DOHH2 (cell line): ENCODE data around the gene KIF7.

Experiments
- H3F3A ChIP-seq: fragments of 200-600 bp; sonication (generic), shearing (Covaris generic); 2 replicates; pipeline ENCODE4 v1.6.0; 2016; ENCODE audit warnings: antibody characterized with exemption, mild to moderate bottlenecking; ENCODE audit not compliant: control insufficient read depth, insufficient read depth
- H3K27ac ChIP-seq: fragments of 200-600 bp; sonication (generic); 2 replicates; pipeline ENCODE4 v1.5.1; 2014; ENCODE audit warnings: low read depth, mild to moderate bottlenecking, low read length, moderate library complexity
- H3K27me3 ChIP-seq: fragments of 200-600 bp; sonication (generic); 2 replicates; pipeline ENCODE4 v1.6.1; 2014; ENCODE audit warnings: mild to moderate bottlenecking, low read length, mixed read lengths; ENCODE audit not compliant: control insufficient read depth
- H3K36me3 ChIP-seq: fragments of 200-600 bp; sonication (generic); 2 replicates; pipeline ENCODE4 v1.6.1; 2014; ENCODE audit warnings: mild to moderate bottlenecking, low read length, moderate library complexity, mixed read lengths; ENCODE audit not compliant: control insufficient read depth
- H3K4me1 ChIP-seq: fragments of 200-600 bp; sonication (generic); 2 replicates; pipeline ENCODE4 v1.6.1; 2014; ENCODE audit warnings: mild to moderate bottlenecking, low read length, mixed read lengths; ENCODE audit not compliant: control insufficient read depth
- H3K4me2 ChIP-seq: fragments of 200-600 bp; sonication (generic); 2 replicates; pipeline ENCODE4 v1.6.0; 2014; ENCODE audit warnings: mild to moderate bottlenecking, low read length, moderate library complexity
- H3K4me3 ChIP-seq: fragments of 200-600 bp; sonication (generic); 2 replicates; pipeline ENCODE4 v1.5.1; 2014; ENCODE audit warnings: mild to moderate bottlenecking, low read length, mixed read lengths
- H3K79me2 ChIP-seq: fragments of 200-600 bp; sonication (generic); 2 replicates; pipeline ENCODE4 v1.6.1; 2014; ENCODE audit warnings: mild to moderate bottlenecking, low read length, mixed read lengths; ENCODE audit not compliant: control insufficient read depth
- H3K9me2 ChIP-seq: fragments of 200-600 bp; sonication (generic); replicated peaks from 2 replicates; pipeline ENCODE4 v1.6.1; 2014; ENCODE audit warnings: mild to moderate bottlenecking, low read length, mixed read lengths; ENCODE audit not compliant: control insufficient read depth
- H3K9me3 ChIP-seq: fragments of 200-600 bp; sonication (generic); 2 replicates; pipeline ENCODE4 v1.6.1; 2014; ENCODE audit warnings: antibody characterized with exemption, low read length, mixed read lengths; ENCODE audit not compliant: control insufficient read depth, insufficient read depth
- H4K20me1 ChIP-seq: fragments of 200-600 bp; sonication (generic); 2 replicates; pipeline ENCODE4 v1.6.0; 2014; ENCODE audit warnings: low read depth, mild to moderate bottlenecking, antibody characterized with exemption, low read length, moderate library complexity; ENCODE audit not compliant: control insufficient read depth, insufficient read depth
- EZH2phosphoT487 ChIP-seq: fragments of 200-600 bp; sonication (generic); IDR thresholded peaks from 2 replicates; pipeline ENCODE4 v1.6.1; 2017; ENCODE audit warnings: borderline replicate concordance, mild to moderate bottlenecking, antibody characterized with exemption, low read length, moderate library complexity, mixed read lengths
- TF ChIP-seq, protein P1 (sequence below): fragments of 200-600 bp; sonication (generic); IDR thresholded peaks from one replicate; pipeline ENCODE4 v1.5.1; 2014; ENCODE audit warnings: antibody characterized with exemption, mild to moderate bottlenecking, low read depth, low read length; ENCODE audit not compliant: poor library complexity, severe bottlenecking

KIF7 gene

DNA sequence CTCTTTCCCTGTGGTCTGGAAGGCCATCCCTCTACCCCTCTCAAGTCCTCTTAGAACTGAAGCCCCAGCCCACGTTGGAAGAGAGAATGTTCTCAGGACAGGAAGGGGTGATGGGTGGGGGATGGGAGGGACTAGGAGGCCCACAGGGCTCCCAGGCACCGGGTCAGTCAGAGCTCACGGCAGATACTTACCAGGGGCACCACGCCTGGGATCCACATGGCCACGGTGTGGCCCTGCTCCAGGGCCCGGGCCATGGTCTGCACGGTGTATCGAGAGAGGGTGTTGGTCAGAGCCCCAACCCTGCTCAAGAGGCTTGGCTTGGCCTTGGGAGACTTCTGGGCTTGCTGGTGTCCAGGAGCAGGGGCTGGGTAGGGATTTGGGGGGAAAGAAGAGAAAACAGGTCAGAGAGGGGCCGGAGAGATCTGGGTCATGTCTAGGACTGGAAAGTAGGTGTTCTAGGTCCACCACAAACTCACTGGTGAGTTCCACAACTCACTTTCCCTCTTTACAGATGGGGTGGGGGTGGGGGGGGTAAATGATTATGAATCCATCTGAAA, 14.1 kb upstream of the KIF7 start:
- H3K9me3 ChIP-seq, result no peaks in the 10 kb centered on the region
- H3K27me3 ChIP-seq, result peaks cover 18% of the 10 kb centered on the region
- no peak overlapping the region for H3K4me2 ChIP-seq
- H3K79me2 ChIP-seq, result no peaks in the 10 kb centered on the region
- peaks cover 4% of the 10 kb centered on the region; the same call in 1 of the 2 replicates for H3F3A ChIP-seq
- no peak overlapping the region for H3K27ac ChIP-seq
- H3K4me3 ChIP-seq, result no peak overlapping the region
- no peaks in the 10 kb centered on the region for H3K4me1 ChIP-seq
- no peak for TF ChIP-seq EZH2phosphoT487
- TF ChIP-seq, protein P1, sequence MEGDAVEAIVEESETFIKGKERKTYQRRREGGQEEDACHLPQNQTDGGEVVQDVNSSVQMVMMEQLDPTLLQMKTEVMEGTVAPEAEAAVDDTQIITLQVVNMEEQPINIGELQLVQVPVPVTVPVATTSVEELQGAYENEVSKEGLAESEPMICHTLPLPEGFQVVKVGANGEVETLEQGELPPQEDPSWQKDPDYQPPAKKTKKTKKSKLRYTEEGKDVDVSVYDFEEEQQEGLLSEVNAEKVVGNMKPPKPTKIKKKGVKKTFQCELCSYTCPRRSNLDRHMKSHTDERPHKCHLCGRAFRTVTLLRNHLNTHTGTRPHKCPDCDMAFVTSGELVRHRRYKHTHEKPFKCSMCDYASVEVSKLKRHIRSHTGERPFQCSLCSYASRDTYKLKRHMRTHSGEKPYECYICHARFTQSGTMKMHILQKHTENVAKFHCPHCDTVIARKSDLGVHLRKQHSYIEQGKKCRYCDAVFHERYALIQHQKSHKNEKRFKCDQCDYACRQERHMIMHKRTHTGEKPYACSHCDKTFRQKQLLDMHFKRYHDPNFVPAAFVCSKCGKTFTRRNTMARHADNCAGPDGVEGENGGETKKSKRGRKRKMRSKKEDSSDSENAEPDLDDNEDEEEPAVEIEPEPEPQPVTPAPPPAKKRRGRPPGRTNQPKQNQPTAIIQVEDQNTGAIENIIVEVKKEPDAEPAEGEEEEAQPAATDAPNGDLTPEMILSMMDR, result no peak
- H3K9me2 ChIP-seq, result no peaks in the 10 kb centered on the region
- H4K20me1 ChIP-seq, result no peaks in the 10 kb centered on the region
- no peaks in the 10 kb centered on the region for H3K36me3 ChIP-seq

DNA sequence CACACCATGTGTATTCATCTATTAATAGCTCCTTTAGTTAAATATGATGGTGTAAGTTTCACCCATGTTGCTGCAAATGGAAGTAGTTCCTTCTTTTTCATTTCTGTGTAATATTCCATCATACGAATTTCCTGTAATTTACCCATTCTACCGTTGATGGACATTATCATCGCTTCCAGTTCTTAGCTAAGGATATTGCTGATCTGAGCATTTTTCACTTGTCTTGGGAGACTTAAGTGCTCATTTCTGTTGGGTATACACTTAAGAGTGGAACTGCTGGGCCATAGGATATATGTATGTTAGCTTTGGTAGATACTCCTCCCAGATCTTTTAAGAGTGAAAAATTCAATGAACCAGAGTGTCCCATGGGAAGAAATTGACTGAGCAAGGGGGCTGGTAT, 12.9 kb upstream of the KIF7 start:
- peaks cover 4% of the 10 kb centered on the region; the same call in 1 of the 2 replicates for H3F3A ChIP-seq

DNA sequence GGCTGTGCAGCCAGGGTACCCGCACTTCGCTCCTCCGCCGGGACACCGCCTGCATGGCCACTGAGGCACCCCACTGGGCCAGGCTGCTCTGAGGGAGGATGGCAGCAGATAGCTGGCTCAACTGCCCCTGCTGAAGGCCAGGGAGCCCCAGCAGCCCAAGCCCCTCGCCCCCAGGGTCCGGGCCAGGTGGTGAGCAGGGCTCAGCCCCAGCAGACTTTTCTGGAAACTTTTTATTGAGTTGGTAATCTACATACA, 12.4 kb upstream of the KIF7 start:
- H3K4me3 ChIP-seq, result no peak overlapping the region
- H3F3A ChIP-seq, result peaks cover 4% of the 10 kb centered on the region; the same call in 1 of the 2 replicates
- H3K79me2 ChIP-seq, result no peaks in the 10 kb centered on the region
- H4K20me1 ChIP-seq, result no peaks in the 10 kb centered on the region
- H3K9me2 ChIP-seq, result no peaks in the 10 kb centered on the region
- no peaks in the 10 kb centered on the region for H3K9me3 ChIP-seq
- peaks cover 19% of the 10 kb centered on the region for H3K27me3 ChIP-seq
- H3K27ac ChIP-seq, result no peak overlapping the region
- no peaks in the 10 kb centered on the region for H3K4me1 ChIP-seq
- no peak overlapping the region for H3K4me2 ChIP-seq
- no peaks in the 10 kb centered on the region for H3K36me3 ChIP-seq
- TF ChIP-seq, protein P1, result no peak
- no peak for TF ChIP-seq EZH2phosphoT487

More for the DNA sequence above, 12.9 kb upstream of the KIF7 start:
- Histone ChIP-seq H3K27me3 (peaks cover 19% of the 10 kb centered on the region), H4K20me1 (no peaks in the 10 kb centered on the region), H3K4me3 (no peak overlapping the region), H3K4me1 (no peaks in the 10 kb centered on the region), H3K27ac (no peak overlapping the region), H3K9me3 (no peaks in the 10 kb centered on the region), H3K36me3 (no peaks in the 10 kb centered on the region), H3K9me2 (no peaks in the 10 kb centered on the region), H3K4me2 (no peak overlapping the region), H3K79me2 (no peaks in the 10 kb centered on the region)
- no peak for TF ChIP-seq EZH2phosphoT487
- TF ChIP-seq, protein P1, result no peak
